ENCODE results near the gene STXBP5. TPM values are rescaled to one million over a fixed set of nuclear protein-coding genes. Genes with fewer than 3 reads are reported as not detected.
A peak's percentile ranks its signal among the peaks of the same experiment; 100 is the strongest.

Gene STXBP5
- total RNA-seq = 10 to 100 TPM; 19.6 to 21.2 TPM

DNA sequence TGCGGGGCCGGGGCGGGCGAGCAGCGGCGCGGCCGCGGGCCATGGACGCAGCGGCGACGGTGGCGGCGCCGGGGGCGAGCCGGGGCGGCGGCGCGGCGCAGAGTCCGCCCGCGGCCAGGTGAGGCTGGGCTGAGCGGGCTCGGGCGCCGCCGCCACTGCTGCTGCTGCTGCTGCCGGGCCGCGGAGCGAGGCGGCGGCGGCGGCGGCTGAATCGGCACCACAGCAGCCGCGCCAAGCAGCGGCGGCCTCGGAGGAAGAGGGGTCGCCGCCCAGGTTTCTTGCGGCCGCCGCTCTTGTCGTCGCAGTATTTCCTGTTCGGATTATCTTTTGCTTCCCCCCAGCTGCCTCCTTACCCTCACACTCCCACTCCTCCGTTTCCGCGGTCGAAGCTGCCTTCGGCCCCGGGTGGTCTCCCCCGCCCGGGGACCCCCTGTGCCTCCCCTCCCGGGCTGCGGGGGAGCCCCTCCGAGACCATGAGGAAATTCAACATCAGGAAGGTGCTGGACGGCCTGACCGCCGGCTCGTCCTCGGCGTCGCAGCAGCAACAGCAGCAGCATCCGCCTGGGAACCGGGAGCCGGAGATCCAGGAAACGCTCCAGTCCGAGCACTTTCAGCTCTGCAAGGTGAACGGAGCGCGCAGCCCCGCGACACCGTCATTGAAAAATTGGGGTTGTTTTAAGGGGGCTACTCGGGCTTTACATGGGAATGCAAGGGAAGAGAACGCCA is at the start of gene STXBP5:
Gene STXBP5 (plus strand): TSS at position 358 of the 726 bp plus-strand sequence. CDS start 116 bp downstream, at position 474.
- CTCF ChIA-PET = interaction anchor here (0.7 kb wide), 1 partner anchor 929 kb away, joined by 3 read pairs; no protein-coding TSS in a partner anchor
- Mint-ChIP-seq H3K4me1 (ENCODE audit: low read depth) (peaks cover 30% of the 10 kb centered on the region), H3K36me3 (ENCODE audit: low read depth) (peaks cover 15% of the 10 kb centered on the region), H3K4me3 (peak within 1 kb of the TSS; percentile 94), H3K27me3 (ENCODE audit: low read depth) (no peaks in the 10 kb centered on the region), H3K27ac (peak within 1 kb of the TSS; percentile 98), H3K9me3 (ENCODE audit: insufficient read depth) (no peaks in the 10 kb centered on the region)
- POLR2A ChIA-PET = interaction anchor here (0.9 to 1.3 kb wide), 2 partner anchors 10 to 32 kb away, joined by 3 to 4 read pairs; no protein-coding TSS in a partner anchor
- DNase-seq (peak; percentile 51), ATAC-seq (peak; percentile 34)

DNA sequence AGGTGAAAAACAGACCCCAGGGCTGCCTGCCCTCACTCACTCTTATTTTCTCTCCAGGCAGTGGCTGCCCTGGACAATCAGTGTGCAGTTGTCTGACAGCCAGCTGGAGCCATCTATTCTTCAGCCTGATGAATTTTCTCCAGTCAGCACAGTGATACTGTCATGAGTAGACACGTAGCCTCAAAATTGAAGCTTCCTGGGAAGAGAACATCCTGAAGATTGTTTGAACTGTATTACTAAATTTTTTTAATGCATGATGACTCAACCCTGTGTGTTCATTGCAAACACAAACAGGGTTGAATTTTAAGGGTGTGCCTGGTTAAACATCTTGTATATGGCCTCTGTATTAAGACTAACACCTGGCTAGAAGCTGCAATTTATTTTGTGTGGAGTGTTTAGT is 49.8 kb upstream of the STXBP5 start:
- POLR2A ChIA-PET = no interaction called here
- no peaks in the 10 kb centered on the region for H3K4me1 Mint-ChIP-seq (ENCODE audit: low read depth)
- ATAC-seq (no peak), DNase-seq (no peak)
- no peak overlapping the region for H3K4me3 Mint-ChIP-seq
- H3K27me3 Mint-ChIP-seq (ENCODE audit: low read depth) = no peaks in the 10 kb centered on the region
- no peak overlapping the region for H3K27ac Mint-ChIP-seq
- CTCF ChIA-PET = no interaction called here
- no peaks in the 10 kb centered on the region for H3K36me3 Mint-ChIP-seq (ENCODE audit: low read depth)
- H3K9me3 Mint-ChIP-seq (ENCODE audit: insufficient read depth) = no peaks in the 10 kb centered on the region

DNA sequence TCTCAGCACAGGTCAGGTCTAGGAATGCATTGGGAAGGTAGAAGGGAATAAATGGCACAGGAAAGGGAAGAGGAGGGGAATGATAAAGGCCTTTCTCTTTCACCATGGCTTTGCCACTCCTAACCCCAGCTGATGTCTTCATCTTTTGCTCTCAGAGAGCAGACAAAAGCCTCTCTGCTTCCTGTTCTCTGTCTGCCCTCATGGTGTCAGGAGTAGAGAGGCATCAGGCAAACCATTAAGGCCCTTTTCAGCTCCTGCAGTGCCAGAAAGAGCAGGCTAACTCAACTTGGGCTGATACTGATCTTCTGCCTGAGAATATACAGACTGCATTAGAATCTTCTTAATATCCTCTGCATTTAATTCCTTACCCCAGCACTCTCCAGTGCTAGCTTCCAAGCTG is 48.0 kb upstream of the STXBP5 start:
- CTCF ChIA-PET = no interaction called here
- Mint-ChIP-seq H3K27ac (no peak overlapping the region), H3K27me3 (ENCODE audit: low read depth) (peaks cover 4% of the 10 kb centered on the region), H3K36me3 (ENCODE audit: low read depth) (no peaks in the 10 kb centered on the region), H3K9me3 (ENCODE audit: insufficient read depth) (no peaks in the 10 kb centered on the region), H3K4me3 (no peak overlapping the region), H3K4me1 (ENCODE audit: low read depth) (no peaks in the 10 kb centered on the region)
- no peak for ATAC-seq
- POLR2A ChIA-PET = no interaction called here
- DNase-seq = no peak

DNA sequence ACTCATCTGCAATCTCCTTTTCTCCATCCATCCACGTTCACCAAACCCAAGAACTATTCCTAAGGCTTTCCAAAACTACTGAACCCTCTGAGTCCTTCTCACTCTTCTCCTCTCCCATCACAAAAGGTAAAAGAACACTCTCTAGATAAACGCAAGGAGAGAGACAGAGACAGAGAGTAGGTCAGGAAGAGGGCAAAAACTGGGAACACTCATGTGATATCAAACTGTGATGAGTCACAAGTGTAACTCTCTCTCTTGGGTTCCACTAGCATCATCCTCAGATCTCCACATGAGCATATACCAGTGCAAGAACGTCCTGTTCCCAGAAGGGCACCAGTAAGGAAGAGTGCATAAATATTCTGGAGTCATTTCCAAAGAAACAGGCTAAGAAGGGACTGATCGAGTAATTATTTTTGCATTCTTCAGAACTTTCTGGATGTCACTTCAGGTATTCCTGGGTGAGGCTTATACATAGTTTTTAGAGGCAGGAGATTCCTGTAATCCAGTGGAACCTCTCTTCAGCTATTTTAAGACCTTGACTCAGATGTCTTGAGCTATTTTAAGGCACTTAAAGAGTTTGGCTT is 47.3 kb upstream of the STXBP5 start:
- POLR2A ChIA-PET = no interaction called here
- Mint-ChIP-seq H3K9me3 (ENCODE audit: insufficient read depth) (no peaks in the 10 kb centered on the region), H3K36me3 (ENCODE audit: low read depth) (no peaks in the 10 kb centered on the region), H3K4me3 (no peak overlapping the region), H3K4me1 (ENCODE audit: low read depth) (no peaks in the 10 kb centered on the region), H3K27ac (no peak overlapping the region), H3K27me3 (ENCODE audit: low read depth) (peaks cover 4% of the 10 kb centered on the region)
- CTCF ChIA-PET = no interaction called here
- DNase-seq = no peak
- no peak for ATAC-seq

DNA sequence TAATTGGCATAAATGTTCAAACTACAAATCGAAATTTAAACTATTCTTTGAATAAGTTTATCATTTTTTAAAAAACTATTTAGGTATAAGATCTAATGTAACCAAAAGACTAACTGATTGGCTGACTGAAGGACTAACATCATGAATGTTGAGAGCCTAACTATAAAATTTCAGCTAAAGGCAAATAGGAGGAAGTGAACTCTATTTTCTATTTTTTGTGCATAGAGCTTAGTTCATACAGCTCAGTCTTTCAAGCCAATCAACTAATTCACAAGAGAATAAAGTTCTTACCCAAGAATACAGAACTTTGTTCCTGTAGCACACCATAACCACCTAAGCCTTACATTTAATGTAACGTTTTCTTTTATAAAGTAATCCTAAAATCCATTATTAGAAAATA is 46.3 kb upstream of the STXBP5 start:
- Mint-ChIP-seq H3K36me3 (ENCODE audit: low read depth) (no peaks in the 10 kb centered on the region), H3K27ac (no peak overlapping the region), H3K4me1 (ENCODE audit: low read depth) (no peaks in the 10 kb centered on the region), H3K9me3 (ENCODE audit: insufficient read depth) (no peaks in the 10 kb centered on the region), H3K4me3 (no peak overlapping the region), H3K27me3 (ENCODE audit: low read depth) (peaks cover 4% of the 10 kb centered on the region)
- CTCF ChIA-PET = no interaction called here
- ATAC-seq = no peak
- POLR2A ChIA-PET = no interaction called here
- no peak for DNase-seq

DNA sequence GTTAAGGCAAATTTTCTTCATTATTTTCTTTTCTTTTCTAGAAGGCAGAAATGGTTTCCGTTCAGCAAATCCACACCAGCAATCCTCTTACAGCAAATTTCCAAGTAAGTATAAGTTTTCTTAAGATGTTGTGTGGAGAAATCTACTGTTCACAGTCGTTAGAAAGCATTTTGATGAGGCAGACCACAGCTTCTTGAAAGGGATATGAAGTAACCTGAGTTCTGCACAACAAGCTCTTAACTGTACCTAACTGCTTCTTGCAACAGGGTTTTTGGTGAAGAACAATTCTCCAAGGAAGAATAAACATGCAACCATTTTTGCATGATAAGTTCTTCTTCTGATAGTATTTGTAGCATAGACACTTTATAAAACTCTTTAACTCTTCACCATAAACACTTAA is 45.3 kb upstream of the STXBP5 start:
- no peak for ATAC-seq
- no peaks in the 10 kb centered on the region for H3K36me3 Mint-ChIP-seq (ENCODE audit: low read depth)
- peaks cover 4% of the 10 kb centered on the region for H3K27me3 Mint-ChIP-seq (ENCODE audit: low read depth)
- CTCF ChIA-PET = no interaction called here
- H3K4me3 Mint-ChIP-seq = no peak overlapping the region
- H3K27ac Mint-ChIP-seq = no peak overlapping the region
- POLR2A ChIA-PET = no interaction called here
- no peaks in the 10 kb centered on the region for H3K9me3 Mint-ChIP-seq (ENCODE audit: insufficient read depth)
- H3K4me1 Mint-ChIP-seq (ENCODE audit: low read depth) = no peaks in the 10 kb centered on the region
- DNase-seq = no peak

DNA sequence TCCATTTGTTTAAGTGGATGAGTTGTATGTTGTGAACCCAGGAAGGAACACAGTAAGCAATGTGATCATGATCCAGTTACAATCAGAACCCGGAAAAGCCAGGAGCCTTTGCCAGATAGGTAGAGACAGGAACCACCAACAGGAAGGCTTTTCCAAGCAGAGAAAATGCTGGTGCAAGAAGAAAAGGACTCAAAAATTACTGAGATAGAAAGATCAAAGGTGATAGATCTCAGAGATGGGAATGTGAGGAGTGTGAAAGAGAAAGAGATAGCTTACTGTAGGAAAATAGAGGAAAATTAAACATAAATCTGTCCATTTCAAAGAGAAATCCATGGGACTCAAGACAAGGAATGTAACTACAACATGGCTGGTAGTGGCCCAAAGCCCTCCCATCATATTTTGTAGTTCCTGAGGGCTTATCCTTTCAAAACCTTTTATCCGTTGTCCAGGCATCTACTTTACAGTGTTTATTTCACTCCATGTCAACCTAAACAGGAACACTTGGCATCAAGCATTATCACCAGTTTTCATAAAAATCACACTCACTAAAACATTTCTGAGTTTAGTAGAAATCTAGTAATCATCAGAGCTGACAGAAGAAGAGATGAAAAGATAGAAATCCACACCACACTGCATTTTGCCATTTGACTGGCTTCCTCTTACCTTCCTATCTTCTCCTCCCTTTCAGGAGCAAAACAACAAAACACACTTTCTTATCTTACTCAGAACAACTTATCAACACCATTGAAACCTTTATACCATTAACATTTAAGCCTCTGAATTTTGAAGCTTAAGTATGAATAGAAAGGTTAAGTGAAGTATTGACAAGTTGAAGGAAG is 44.5 kb upstream of the STXBP5 start:
- no peak for ATAC-seq
- ChIA-PET CTCF (no interaction called here), POLR2A (no interaction called here)
- H3K27me3 Mint-ChIP-seq (ENCODE audit: low read depth) = peaks cover 4% of the 10 kb centered on the region
- H3K27ac Mint-ChIP-seq = no peak overlapping the region
- no peak for DNase-seq
- no peak overlapping the region for H3K4me3 Mint-ChIP-seq
- H3K4me1 Mint-ChIP-seq (ENCODE audit: low read depth) = no peaks in the 10 kb centered on the region
- no peaks in the 10 kb centered on the region for H3K9me3 Mint-ChIP-seq (ENCODE audit: insufficient read depth)
- no peaks in the 10 kb centered on the region for H3K36me3 Mint-ChIP-seq (ENCODE audit: low read depth)

DNA sequence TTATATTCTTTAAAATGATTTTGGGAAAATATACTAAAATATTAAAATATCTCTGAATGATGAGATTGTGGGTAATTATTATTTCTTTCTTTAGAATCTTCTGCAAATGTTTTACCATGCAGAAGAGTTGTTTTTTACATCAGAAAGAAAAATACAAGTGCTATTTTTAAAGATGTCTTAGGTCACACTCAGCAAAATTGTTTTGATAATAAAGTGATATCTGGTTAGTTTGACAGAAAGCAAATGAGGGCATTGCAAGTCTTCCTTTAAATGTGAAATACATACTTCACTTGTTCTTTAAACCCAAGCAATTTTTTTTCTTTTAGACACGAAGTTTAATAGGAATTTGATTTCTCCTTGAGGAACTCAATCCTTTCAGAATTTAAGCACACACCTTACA is 43.6 kb upstream of the STXBP5 start:
- Mint-ChIP-seq H3K9me3 (ENCODE audit: insufficient read depth) (no peaks in the 10 kb centered on the region), H3K27ac (no peak overlapping the region), H3K4me1 (ENCODE audit: low read depth) (no peaks in the 10 kb centered on the region), H3K27me3 (ENCODE audit: low read depth) (peaks cover 4% of the 10 kb centered on the region), H3K36me3 (ENCODE audit: low read depth) (no peaks in the 10 kb centered on the region), H3K4me3 (no peak overlapping the region)
- no peak for ATAC-seq
- no peak for DNase-seq
- ChIA-PET CTCF (no interaction called here), POLR2A (no interaction called here)

DNA sequence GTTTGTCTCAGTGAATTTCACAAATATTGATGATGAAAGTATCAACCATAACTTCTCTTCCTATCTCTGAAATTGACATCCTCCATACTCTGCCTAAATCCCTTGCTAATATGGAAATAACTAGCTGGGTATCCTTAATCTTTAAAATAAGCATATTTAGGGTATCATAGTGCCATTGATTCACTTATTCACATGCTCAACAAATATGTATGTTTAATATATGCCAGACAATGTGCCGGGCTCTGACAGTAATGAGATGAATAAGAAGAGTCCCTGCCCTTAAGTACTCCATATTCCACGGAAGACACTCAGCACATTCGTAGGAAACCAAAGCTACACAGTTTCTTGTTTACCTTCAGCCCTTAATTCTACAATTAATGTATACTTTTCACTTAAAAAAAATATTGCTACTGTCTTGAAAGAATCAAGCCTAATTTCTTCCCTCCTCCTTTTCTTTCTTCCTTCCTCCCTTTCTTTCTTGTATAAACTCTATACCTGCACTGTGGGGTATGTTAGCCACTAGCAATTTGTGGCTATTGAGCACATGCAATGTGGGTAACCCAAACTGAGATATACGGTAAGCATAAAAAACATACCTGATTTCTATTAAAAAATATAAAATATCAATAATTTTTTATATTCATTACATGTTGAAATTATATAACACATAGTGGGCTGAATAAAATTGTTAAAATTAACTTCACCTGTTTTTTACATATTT is 42.8 kb upstream of the STXBP5 start:
- Mint-ChIP-seq H3K4me3 (no peak overlapping the region), H3K9me3 (ENCODE audit: insufficient read depth) (no peaks in the 10 kb centered on the region), H3K27ac (no peak overlapping the region), H3K36me3 (ENCODE audit: low read depth) (no peaks in the 10 kb centered on the region), H3K27me3 (ENCODE audit: low read depth) (peaks cover 4% of the 10 kb centered on the region), H3K4me1 (ENCODE audit: low read depth) (no peaks in the 10 kb centered on the region)
- no peak for DNase-seq
- CTCF ChIA-PET = no interaction called here
- no peak for ATAC-seq
- POLR2A ChIA-PET = no interaction called here

DNA sequence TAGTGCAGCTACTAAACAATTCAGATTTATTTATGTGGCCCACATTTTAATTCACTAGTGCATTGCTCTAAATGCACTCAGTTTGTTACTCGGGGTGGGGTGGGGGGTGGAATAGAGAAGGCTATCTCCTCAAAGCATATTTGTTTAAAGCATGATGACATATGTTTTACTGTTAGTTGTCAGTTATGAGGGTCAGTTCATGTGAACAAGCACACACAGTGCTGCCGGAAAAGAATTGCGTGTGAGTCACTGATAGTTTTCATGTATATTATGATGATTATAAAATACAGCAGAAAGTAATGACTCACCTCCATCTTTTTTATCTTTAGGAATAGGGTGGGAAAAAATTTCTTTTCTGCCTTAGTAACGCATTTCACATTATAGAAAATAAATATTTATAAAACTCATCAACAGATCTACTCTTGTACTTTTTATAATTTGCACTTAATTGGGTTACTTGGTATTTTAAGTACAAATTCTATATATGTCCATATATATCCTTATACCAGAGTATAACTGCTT is 42.2 kb upstream of the STXBP5 start:
- ChIA-PET CTCF (no interaction called here), POLR2A (no interaction called here)
- DNase-seq = no peak
- Mint-ChIP-seq H3K4me1 (ENCODE audit: low read depth) (no peaks in the 10 kb centered on the region), H3K4me3 (no peak overlapping the region), H3K36me3 (ENCODE audit: low read depth) (no peaks in the 10 kb centered on the region), H3K27me3 (ENCODE audit: low read depth) (peaks cover 4% of the 10 kb centered on the region), H3K9me3 (ENCODE audit: insufficient read depth) (no peaks in the 10 kb centered on the region), H3K27ac (no peak overlapping the region)
- ATAC-seq = no peak

DNA sequence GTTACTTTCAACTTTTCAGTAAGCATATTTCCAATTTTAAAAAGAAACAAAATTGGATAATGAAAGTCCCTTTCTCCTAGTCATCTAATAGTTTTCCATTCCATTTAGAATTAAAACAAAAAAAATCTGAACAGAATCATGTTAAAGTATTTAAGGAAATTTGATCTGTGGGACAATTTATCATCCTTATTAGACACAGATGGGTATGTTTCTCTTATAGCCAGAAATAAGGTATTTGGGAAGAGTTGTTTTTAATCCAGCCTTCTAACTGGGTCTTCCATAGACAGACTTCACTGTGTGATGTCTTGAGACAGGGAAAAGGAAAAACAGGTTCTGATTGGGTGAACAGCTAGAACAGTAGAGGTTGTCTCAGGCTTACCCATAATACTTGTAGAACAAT is 39.5 kb upstream of the STXBP5 start:
- ATAC-seq = no peak
- CTCF ChIA-PET = no interaction called here
- POLR2A ChIA-PET = no interaction called here
- peaks cover under 1% of the 10 kb centered on the region for H3K27me3 Mint-ChIP-seq (ENCODE audit: low read depth)
- H3K4me3 Mint-ChIP-seq = no peak overlapping the region
- no peak for DNase-seq
- H3K4me1 Mint-ChIP-seq (ENCODE audit: low read depth) = no peaks in the 10 kb centered on the region
- no peaks in the 10 kb centered on the region for H3K9me3 Mint-ChIP-seq (ENCODE audit: insufficient read depth)
- no peak overlapping the region for H3K27ac Mint-ChIP-seq
- no peaks in the 10 kb centered on the region for H3K36me3 Mint-ChIP-seq (ENCODE audit: low read depth)
